ENCODE data around the gene GALNT7. TPM values are rescaled to one million over a fixed set of nuclear protein-coding genes. Genes with fewer than 3 reads are reported as not detected.

The GALNT7 gene
- total RNA-seq, 1 donor from 2014 or later = 4.6 TPM

GRCh38 chr4:173281406-173282255, 113.0 kb downstream of the GALNT7 start:
- DNase-seq (no peak), ATAC-seq (peak; percentile 69)
- intact Hi-C loops (cut with micrococcal nuclease) = no loop called here

DNA sequence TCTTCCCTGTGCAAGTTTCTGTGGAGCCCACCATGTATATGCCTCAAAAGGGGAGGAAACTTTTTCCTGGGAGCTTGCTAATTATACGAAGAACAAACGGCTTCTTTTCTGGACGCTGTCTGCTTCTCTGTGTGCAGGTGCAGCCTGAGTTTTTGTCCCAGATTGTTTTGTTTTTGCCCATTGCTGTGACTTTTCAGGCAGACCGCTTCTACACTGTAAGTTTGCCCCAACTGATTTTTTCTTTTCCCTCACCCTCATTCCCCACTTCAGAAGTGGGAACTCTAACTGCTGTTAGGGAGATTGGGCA, 113.6 kb downstream of the GALNT7 start:
- intact Hi-C loops (cut with micrococcal nuclease) = no loop called here
- DNase-seq (no peak), ATAC-seq (no peak)

GRCh38 chr4:173282626-173283025, 114.0 kb downstream of the GALNT7 start:
- ATAC-seq = no peak

GRCh38 chr4:173284463-173284862, 115.9 kb downstream of the GALNT7 start:
- DNase-seq (no peak), ATAC-seq (no peak)
- intact Hi-C loops (cut with micrococcal nuclease) = no loop called here

More at GRCh38 chr4:173282626-173283025, 114.0 kb downstream of the GALNT7 start:
- intact Hi-C loops (cut with micrococcal nuclease) = no loop called here
- no peak for DNase-seq

GRCh38 chr4:173287486-173287885, 118.9 kb downstream of the GALNT7 start:
- no peak for ATAC-seq
- no peak for DNase-seq
- intact Hi-C loops (cut with micrococcal nuclease) = no loop called here

DNA sequence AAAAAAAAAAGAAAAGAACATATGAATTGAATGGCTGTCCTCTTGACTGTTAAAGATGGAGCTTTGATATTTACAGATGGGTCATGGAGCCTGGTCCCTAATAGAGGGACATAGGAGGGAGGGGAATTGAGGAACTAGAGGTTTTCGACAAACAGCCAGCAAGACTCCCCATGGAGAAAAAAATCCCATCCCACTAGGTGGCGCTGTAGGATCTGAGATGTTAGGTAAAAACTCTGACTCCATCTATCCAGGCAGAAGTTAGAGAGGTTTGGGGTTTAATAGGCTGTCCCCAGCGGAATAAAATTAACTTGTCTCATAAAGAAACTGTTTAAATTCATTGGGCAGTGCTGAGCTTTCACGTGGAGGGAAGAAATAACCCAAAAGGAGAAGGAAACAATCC, 119.7 kb downstream of the GALNT7 start:
- intact Hi-C loops (cut with micrococcal nuclease) = no loop called here
- peak; percentile 76 for ATAC-seq
- DNase-seq = no peak

DNA sequence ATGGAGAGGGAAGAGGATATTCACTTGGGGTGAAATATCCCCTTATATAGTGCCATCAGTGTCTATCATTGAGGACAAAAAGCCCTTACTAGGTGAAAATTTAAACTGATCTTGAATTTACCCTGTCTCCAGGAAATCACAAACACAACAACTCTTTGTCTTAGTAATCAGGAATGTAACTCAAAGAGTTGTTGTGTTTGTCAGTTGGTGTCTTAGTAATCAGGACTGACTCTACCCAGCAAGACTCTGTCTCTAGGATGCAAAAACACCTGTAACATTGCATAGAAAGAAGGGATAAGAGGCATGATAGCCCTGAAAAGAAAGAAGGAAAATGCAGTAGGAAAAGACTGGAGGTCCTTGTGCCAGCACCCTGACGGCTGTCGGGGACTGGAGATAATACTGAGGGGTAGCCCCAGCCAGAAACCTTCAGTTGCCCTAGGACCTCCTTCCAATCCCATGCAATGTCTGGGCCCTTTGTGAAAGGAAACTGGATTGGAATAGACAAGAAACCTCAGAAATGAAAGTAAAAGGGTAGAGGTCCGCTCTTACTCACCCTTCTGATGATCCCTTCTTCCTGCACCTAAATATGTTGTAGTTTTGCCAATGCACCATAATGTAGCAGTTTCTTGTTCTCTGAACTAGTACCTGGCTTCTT, 120.2 kb downstream of the GALNT7 start:
- ATAC-seq = peak; percentile 23
- intact Hi-C loops (cut with micrococcal nuclease) = no loop called here
- DNase-seq = no peak

GRCh38 chr4:173289353-173289727, 120.7 kb downstream of the GALNT7 start:
- intact Hi-C loops (cut with micrococcal nuclease) = no loop called here
- DNase-seq (no peak), ATAC-seq (peak; percentile 36)

GRCh38 chr4:173291899-173292298, 123.3 kb downstream of the GALNT7 start:
- ATAC-seq (no peak), DNase-seq (no peak)
- intact Hi-C loops (cut with micrococcal nuclease) = no loop called here

DNA sequence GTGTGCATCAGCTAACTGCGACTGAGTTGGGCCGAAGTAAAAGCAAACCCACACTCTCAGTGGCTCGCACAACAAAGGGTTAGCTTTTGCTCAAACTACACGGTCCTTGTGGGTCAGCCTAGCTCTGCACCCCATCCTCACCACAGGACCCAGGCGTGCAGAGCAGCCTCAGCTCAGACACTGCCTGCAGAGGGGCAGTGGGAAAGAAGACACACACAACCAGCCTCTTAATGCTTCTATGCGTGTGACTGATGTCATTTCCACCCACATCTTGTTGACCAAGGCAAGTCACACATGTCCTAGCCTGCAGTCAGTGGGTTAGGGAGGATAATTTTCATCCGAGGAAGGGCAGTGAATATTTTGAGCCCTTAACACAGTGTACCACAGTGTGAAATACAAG, 125.1 kb downstream of the GALNT7 start:
- ATAC-seq (no peak), DNase-seq (no peak)
- intact Hi-C loops (cut with micrococcal nuclease) = no loop called here

GRCh38 chr4:173294444-173294843, 125.8 kb downstream of the GALNT7 start:
- ATAC-seq (no peak), DNase-seq (no peak)
- intact Hi-C loops (cut with micrococcal nuclease) = no loop called here

GRCh38 chr4:173301518-173302201, 133.0 kb downstream of the GALNT7 start:
- intact Hi-C loops (cut with micrococcal nuclease) = no loop called here
- no peak for ATAC-seq
- no peak for DNase-seq

DNA sequence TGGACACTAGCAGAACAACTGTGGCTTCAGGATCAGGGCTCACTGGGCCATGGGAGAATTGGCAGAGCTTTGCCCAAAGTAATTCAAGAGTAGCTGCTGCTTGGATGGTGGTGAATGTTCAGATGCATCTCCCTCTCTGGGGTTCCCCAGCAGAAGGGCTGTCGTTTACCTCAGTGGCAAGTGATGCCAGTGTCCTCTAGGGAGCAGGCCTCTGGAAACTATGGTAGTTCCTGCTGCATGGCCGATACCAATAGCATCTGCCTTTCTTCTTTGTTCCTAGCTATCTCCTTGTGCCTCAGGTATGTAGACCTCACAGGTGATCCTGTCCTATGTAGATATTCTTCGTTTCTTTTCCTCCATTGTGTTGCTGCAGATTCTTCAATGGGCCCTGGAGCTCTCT, 139.2 kb downstream of the GALNT7 start:
- ATAC-seq (no peak), DNase-seq (no peak)
- intact Hi-C loops (cut with micrococcal nuclease) = no loop called here

- DNase-seq (no peak), ATAC-seq (no peak)
- intact Hi-C loops (cut with micrococcal nuclease) = loop anchor here (10.0 kb wide), 1 partner anchor 183 kb away; no protein-coding TSS in a partner anchor
Measured at GRCh38 chr4:173311368-173311767, 142.8 kb downstream of the GALNT7 start.

- intact Hi-C loops (cut with micrococcal nuclease) = loop anchor here (10.0 kb wide), 1 partner anchor 180 kb away; no protein-coding TSS in a partner anchor
- ATAC-seq (no peak), DNase-seq (no peak)
Measured at GRCh38 chr4:173314715-173315114, 146.1 kb downstream of the GALNT7 start.

DNA sequence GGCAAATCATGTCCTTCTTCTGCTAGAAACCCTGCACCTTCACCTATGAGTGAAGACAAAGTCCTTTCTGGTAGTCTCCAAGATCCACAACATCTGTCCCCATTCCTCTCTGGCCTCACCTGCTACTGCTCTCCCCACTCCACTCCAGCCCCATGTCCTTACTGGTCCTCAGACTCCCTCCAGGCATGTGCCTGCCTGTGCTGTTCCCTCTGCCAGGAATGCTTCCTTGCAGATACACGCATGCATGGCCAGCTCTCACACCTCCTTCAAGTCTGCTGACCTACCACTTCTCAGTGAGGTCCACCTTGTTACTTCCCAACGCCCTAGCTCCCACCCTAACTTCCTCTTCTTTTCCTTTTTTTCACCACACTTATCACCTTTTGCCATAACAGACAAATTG, 147.4 kb downstream of the GALNT7 start:
- DNase-seq = no peak
- no peak for ATAC-seq
- intact Hi-C loops (cut with micrococcal nuclease) = loop anchor here (10.0 kb wide), 1 partner anchor 179 kb away; no protein-coding TSS in a partner anchor

DNA sequence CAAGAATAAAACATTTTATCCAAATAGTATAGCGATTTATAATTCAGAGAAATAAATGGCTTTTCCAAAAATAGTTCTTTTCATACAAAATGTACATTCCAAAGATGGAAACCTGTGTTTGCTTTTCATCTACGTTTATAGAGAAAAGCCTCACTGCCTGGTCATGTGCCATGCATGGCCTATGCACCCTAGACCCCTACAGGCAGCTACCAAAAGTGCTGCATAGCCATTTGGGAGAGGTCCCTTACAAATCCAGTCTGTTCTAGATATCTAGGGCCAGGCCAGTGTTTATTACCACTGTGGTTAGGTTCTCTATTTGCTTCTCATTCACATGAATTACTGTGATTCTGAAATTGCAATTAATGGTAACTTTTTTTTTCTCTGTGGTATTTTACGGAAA, 148.4 kb downstream of the GALNT7 start:
- no peak for ATAC-seq
- intact Hi-C loops (cut with micrococcal nuclease) = loop anchor here (10.0 kb wide), 1 partner anchor 178 kb away; no protein-coding TSS in a partner anchor
- no peak for DNase-seq

- no peak for DNase-seq
- intact Hi-C loops (cut with micrococcal nuclease) = loop anchor here (2.0 to 10.0 kb wide), 2 partner anchors 99 to 177 kb away; no protein-coding TSS in a partner anchor
- no peak for ATAC-seq
Measured at GRCh38 chr4:173318240-173318639, 149.6 kb downstream of the GALNT7 start.

DNA sequence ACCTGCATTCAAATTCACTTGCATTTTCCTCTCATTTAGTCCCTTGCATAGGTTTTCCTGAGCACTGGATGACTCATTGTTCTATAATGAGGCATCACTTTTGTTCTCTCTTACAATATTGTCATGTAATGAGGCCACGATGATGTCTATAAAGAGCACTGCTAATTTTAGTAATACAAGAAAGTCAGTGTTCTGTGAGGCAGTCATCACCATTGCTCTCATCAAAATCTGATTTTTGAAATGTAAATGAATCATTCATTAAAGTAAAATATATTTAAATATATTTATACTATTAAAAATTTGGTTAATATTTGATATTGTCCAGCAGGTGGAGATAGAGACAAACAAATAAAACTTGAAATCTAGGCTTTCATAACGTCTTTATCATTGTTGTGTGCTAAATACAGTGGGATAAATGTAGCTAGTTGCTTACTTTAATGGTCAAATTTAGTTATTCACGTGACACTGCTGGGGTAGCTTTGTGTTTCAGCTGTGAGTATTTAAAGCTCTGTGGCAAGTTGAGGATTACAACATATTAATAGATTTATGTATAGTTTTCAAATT, 150.1 kb downstream of the GALNT7 start:
- peak; percentile 74 for ATAC-seq
- no peak for DNase-seq
- intact Hi-C loops (cut with micrococcal nuclease) = loop anchor here (2.0 to 10.0 kb wide), 2 partner anchors 98 to 176 kb away; no protein-coding TSS in a partner anchor

GRCh38 chr4:173319696-173320095, 151.1 kb downstream of the GALNT7 start:
- DNase-seq (no peak), ATAC-seq (no peak)
- intact Hi-C loops (cut with micrococcal nuclease) = loop anchor here (2.0 to 10.0 kb wide), 2 partner anchors 97 to 175 kb away; no protein-coding TSS in a partner anchor

All from left ventricle myocardium superior (tissue), 1 donor.